ENCODE data around the gene HENMT1.

HENMT1 gene

GRCh38 chr1:108665067-108665466, 4.2 kb upstream of the HENMT1 start:
- H3K36me3 ChIP-seq (ENCODE audit: control insufficient read depth in 2 of 2, insufficient read depth in 1 of 2, low read length in 2 of 2): no peaks in the 10 kb centered on the region
- ChIA-PET CTCF (no interaction called here), POLR2A (no interaction called here)
- TF ChIP-seq ZNF398 (tag by site-specific recombination; IDR thresholded peaks at IDR 0.05): no peak
- no peak for TF ChIP-seq ZNF155 (tag by site-specific recombination; IDR thresholded peaks at IDR 0.05)
- no peak for TF ChIP-seq ZNF114 (tag by site-specific recombination; IDR thresholded peaks at IDR 0.05)
- TF ChIP-seq HOXA7 (CRISPR knock-in tag; IDR thresholded peaks at IDR 0.05; ENCODE audit: borderline replicate concordance): no peak
- no peak for TF ChIP-seq ZNF449 (tag by site-specific recombination; IDR thresholded peaks at IDR 0.05)
- no peak for TF ChIP-seq KLF9 (tag by site-specific recombination; IDR thresholded peaks at IDR 0.05; ENCODE audit: low read depth)
- TF ChIP-seq MYNN (tag by site-specific recombination; IDR thresholded peaks at IDR 0.05; ENCODE audit: borderline replicate concordance): no peak
- TF ChIP-seq SCRT2 (tag by site-specific recombination; IDR thresholded peaks at IDR 0.05): no peak
- TF ChIP-seq ZNF544 (tag by site-specific recombination; IDR thresholded peaks at IDR 0.05): no peak
- no peak for TF ChIP-seq ZNF624 (tag by site-specific recombination; IDR thresholded peaks at IDR 0.05)
- TF ChIP-seq GLIS2 (tag by site-specific recombination; IDR thresholded peaks at IDR 0.05): no peak
- no peak for TF ChIP-seq ZBTB8A (tag by site-specific recombination; IDR thresholded peaks at IDR 0.05)
- TF ChIP-seq ZNF843 (tag by site-specific recombination; IDR thresholded peaks at IDR 0.05): no peak
- no peak for TF ChIP-seq ZFHX2 (tag by site-specific recombination; conservative IDR thresholded peaks at IDR 0.05)
- no peak for TF ChIP-seq ZNF600 (tag by site-specific recombination; IDR thresholded peaks at IDR 0.05)
- no peak overlapping the region for H3K4me3 ChIP-seq (ENCODE audit: low read depth, low read length)
- H3K9me3 ChIP-seq (ENCODE audit: control insufficient read depth, insufficient read depth, low read depth, low read length): no peaks in the 10 kb centered on the region
- H3K27ac ChIP-seq (ENCODE audit: extremely low read depth, low read depth, low read length): no peak overlapping the region
- H3K4me1 ChIP-seq (ENCODE audit: control insufficient read depth, insufficient read depth, low read length): no peaks in the 10 kb centered on the region

GRCh38 chr1:108664481-108664880, 3.6 kb upstream of the HENMT1 start:
- H3K4me1 ChIP-seq (ENCODE audit: control insufficient read depth, insufficient read depth, low read length): no peaks in the 10 kb centered on the region
- H3K4me3 ChIP-seq (ENCODE audit: low read depth, low read length): no peak overlapping the region
- ChIA-PET CTCF (interaction anchor here (0.9 kb wide), 1 partner anchor 20 kb away, joined by 3 read pairs; no protein-coding TSS in a partner anchor), POLR2A (no interaction called here)
- TF ChIP-seq ZBTB49 (tag by site-specific recombination; IDR thresholded peaks at IDR 0.05; ENCODE audit: low read depth): no peak
- no peak overlapping the region for H3K27ac ChIP-seq (ENCODE audit: extremely low read depth, low read depth, low read length)
- H3K9me3 ChIP-seq (ENCODE audit: control insufficient read depth, insufficient read depth, low read depth, low read length): no peaks in the 10 kb centered on the region
- no peaks in the 10 kb centered on the region for H3K36me3 ChIP-seq (ENCODE audit: control insufficient read depth in 2 of 2, insufficient read depth in 1 of 2, low read length in 2 of 2)

GRCh38 chr1:108663074-108663473, 2.2 kb upstream of the HENMT1 start:
- ChIA-PET CTCF (interaction anchor here (1.1 kb wide), 1 partner anchor 103 kb away, joined by 4 read pairs; the partner anchor contains the start of gene EEIG2), POLR2A (no interaction called here)
- Histone ChIP-seq H3K4me1 (ENCODE audit: control insufficient read depth, insufficient read depth, low read length) (no peaks in the 10 kb centered on the region), H3K9me3 (ENCODE audit: control insufficient read depth, insufficient read depth, low read depth, low read length) (no peaks in the 10 kb centered on the region), H3K4me3 (ENCODE audit: low read depth, low read length) (no peak overlapping the region), H3K27ac (ENCODE audit: extremely low read depth, low read depth, low read length) (no peak overlapping the region), H3K36me3 (ENCODE audit: control insufficient read depth in 2 of 2, insufficient read depth in 1 of 2, low read length in 2 of 2) (no peaks in the 10 kb centered on the region)
- TF ChIP-seq ZNF266 (tag by site-specific recombination; IDR thresholded peaks at IDR 0.05; ENCODE audit: low read depth) (no peak), ZNF621 (tag by site-specific recombination; IDR thresholded peaks at IDR 0.05) (no peak), ZNF223 (tag by site-specific recombination; IDR thresholded peaks at IDR 0.05) (no peak), ZNF76 (tag by site-specific recombination; IDR thresholded peaks at IDR 0.05; ENCODE audit: borderline replicate concordance, low read depth) (no peak), ZSCAN5A (tag by site-specific recombination; IDR thresholded peaks at IDR 0.05) (no peak), ZNF488 (tag by site-specific recombination; IDR thresholded peaks at IDR 0.05) (no peak)

All from HEK293 (cell line).